Mucosa of descending colon (tissue), 3 donors: ENCODE results near the gene FGGY. TPM values are rescaled to one million over a fixed set of nuclear protein-coding genes. Genes with fewer than 3 reads are reported as not detected.

Source experiments
- ATAC-seq: fragments of 200-7000 bp; cut with Tn5 transposase; one replicate; pipeline ENCODE4 v1.9.1; 2020; ENCODE audit warnings: mild to moderate bottlenecking, moderate library complexity
- DNase-seq, 3 donors: peaks; one replicate each; pipeline ENCODE4 v3.0.0-alpha.2; 2020
- H3K36me3 ChIP-seq: fragments of 200-600 bp; one replicate; pipeline ENCODE4 v1.8.0; 2021; ENCODE audit warnings: low read depth, mild to moderate bottlenecking
- H3K4me1 ChIP-seq: fragments of 200-600 bp; one replicate; pipeline ENCODE4 v1.8.0; 2021; ENCODE audit warnings: low read depth, mild to moderate bottlenecking
- H3K4me3 ChIP-seq: fragments of 200-600 bp; one replicate; pipeline ENCODE4 v1.8.0; 2021; ENCODE audit warnings: mild to moderate bottlenecking
- H3K9me3 ChIP-seq: fragments of 200-600 bp; one replicate; pipeline ENCODE4 v1.8.0; 2021; ENCODE audit warnings: mild to moderate bottlenecking
- CTCF ChIP-seq: fragments of 200-600 bp; IDR thresholded peaks from one replicate; pipeline ENCODE4 v1.8.0; 2022; ENCODE audit warnings: antibody characterized with exemption, mild to moderate bottlenecking
- intact Hi-C, 2 donors: fragments of 100-400 bp; cut with DNase I in 1 of 2; cut with micrococcal nuclease in 1 of 2; formaldehyde crosslinking; loops; one replicate each; pipeline versions ENCODE4 v1.11.0 to v1.11.1; 2022; cut with DNase I, micrococcal nuclease
- total RNA-seq, 3 donors: library from RNA; stranded (reverse); fragmentation: NEBNext Ultra II Directional in 2 of 3; extraction: Animal tissue kit (Norgen Biotek cat#: 25700) in 2 of 3; gene quantifications; one replicate each; pipeline versions ENCODE4 v1.2.1 to v1.2.4, GENCODE V29; 2021 to 2023
- donor health status: DM: no; HTN: no; CAD: no; lungs with moderate emphysema.
- donor health status: DM: no; HTN: no; CAD: no.
- donor health status: DM: no; HTN: yes; CAD: no.

The FGGY gene
- total RNA-seq, 3 donors from 2014 or later: 25.2 to 38.3 (median 36.6) TPM

GRCh38 chr1:59664166-59664565 is 367.3 kb downstream of the FGGY start:
- ATAC-seq (no peak), DNase-seq (no peak)
- Histone ChIP-seq H3K4me3 (no peak overlapping the region), H3K36me3 (no peaks in the 10 kb centered on the region), H3K4me1 (no peaks in the 10 kb centered on the region), H3K9me3 (no peaks in the 10 kb centered on the region)
- no peak for TF ChIP-seq CTCF
- intact Hi-C loops: no loop called here

GRCh38 chr1:59666106-59666505 is 369.2 kb downstream of the FGGY start:
- intact Hi-C loops: no loop called here
- DNase-seq (no peak), ATAC-seq (no peak)
- no peak for TF ChIP-seq CTCF
- Histone ChIP-seq H3K9me3 (no peaks in the 10 kb centered on the region), H3K36me3 (no peaks in the 10 kb centered on the region), H3K4me1 (no peaks in the 10 kb centered on the region), H3K4me3 (no peak overlapping the region)

GRCh38 chr1:59667020-59667419 is 370.1 kb downstream of the FGGY start:
- no peak overlapping the region for H3K4me3 ChIP-seq
- DNase-seq: no peak
- no peak for ATAC-seq
- intact Hi-C loops: no loop called here
- H3K4me1 ChIP-seq: no peaks in the 10 kb centered on the region
- H3K9me3 ChIP-seq: no peaks in the 10 kb centered on the region
- TF ChIP-seq CTCF: no peak
- no peaks in the 10 kb centered on the region for H3K36me3 ChIP-seq

- H3K36me3 ChIP-seq: no peaks in the 10 kb centered on the region
- ATAC-seq: no peak
- TF ChIP-seq CTCF: no peak
- H3K4me3 ChIP-seq: no peak overlapping the region
- peaks cover 6% of the 10 kb centered on the region for H3K4me1 ChIP-seq
- no peaks in the 10 kb centered on the region for H3K9me3 ChIP-seq
- no peak for DNase-seq
- intact Hi-C loops: no loop called here
These were observed 372.9 kb downstream of the FGGY start for GRCh38 chr1:59669752-59670312.

GRCh38 chr1:59670662-59671061 is 373.8 kb downstream of the FGGY start:
- TF ChIP-seq CTCF: no peak
- DNase-seq: no peak
- peaks cover 6% of the 10 kb centered on the region for H3K4me1 ChIP-seq
- H3K9me3 ChIP-seq: no peaks in the 10 kb centered on the region
- ATAC-seq: no peak
- intact Hi-C loops: no loop called here
- no peak overlapping the region for H3K4me3 ChIP-seq
- no peaks in the 10 kb centered on the region for H3K36me3 ChIP-seq
